ENCODE results near the gene KLK10. TPM values are rescaled to one million over a fixed set of nuclear protein-coding genes. Genes with fewer than 3 reads are reported as not detected.
A peak's percentile ranks its signal among the peaks of the same experiment; 100 is the strongest.

Gene KLK10, protein sequence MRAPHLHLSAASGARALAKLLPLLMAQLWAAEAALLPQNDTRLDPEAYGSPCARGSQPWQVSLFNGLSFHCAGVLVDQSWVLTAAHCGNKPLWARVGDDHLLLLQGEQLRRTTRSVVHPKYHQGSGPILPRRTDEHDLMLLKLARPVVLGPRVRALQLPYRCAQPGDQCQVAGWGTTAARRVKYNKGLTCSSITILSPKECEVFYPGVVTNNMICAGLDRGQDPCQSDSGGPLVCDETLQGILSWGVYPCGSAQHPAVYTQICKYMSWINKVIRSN
- not detected for total RNA-seq

- Mint-ChIP-seq H3K36me3 (peaks cover 0 to 5% of the 10 kb centered on the region in 2 donors), H3K27ac (no peak within 1 kb of the TSS)
Observed at GRCh38 chr19:51019544-51019925, at the start of gene KLK10. Gene KLK10, minus strand, starts transcription at chr19:51019709. Its CDS starts 579 bp downstream, at chr19:51019130.

GRCh38 chr19:51066393-51067186 lies 47.1 kb upstream of the KLK10 start:
- DNase-seq (ENCODE audit: low spot score in 2 of 2) (no peak), ATAC-seq (no peak)
- Mint-ChIP-seq H3K9me3 (peaks cover 0 to 5% of the 10 kb centered on the region in 2 donors), H3K27ac (no peak overlapping the region), H3K36me3 (no peaks in the 10 kb centered on the region)

More at GRCh38 chr19:51019544-51019925, at the start of gene KLK10:
- DNase-seq (ENCODE audit: low spot score in 2 of 2) (no peak), ATAC-seq (no peak)
- H3K9me3 Mint-ChIP-seq = no peaks in the 10 kb centered on the region

- H3K9me3 Mint-ChIP-seq = peaks cover 0 to 9% of the 10 kb centered on the region in 2 donors
- no peak overlapping the region for H3K27ac Mint-ChIP-seq
- H3K36me3 Mint-ChIP-seq = no peaks in the 10 kb centered on the region
- no peak for ATAC-seq
- no peak for DNase-seq (ENCODE audit: low spot score in 2 of 2)
Observed at GRCh38 chr19:51065221-51065960, 45.9 kb upstream of the KLK10 start.

DNA sequence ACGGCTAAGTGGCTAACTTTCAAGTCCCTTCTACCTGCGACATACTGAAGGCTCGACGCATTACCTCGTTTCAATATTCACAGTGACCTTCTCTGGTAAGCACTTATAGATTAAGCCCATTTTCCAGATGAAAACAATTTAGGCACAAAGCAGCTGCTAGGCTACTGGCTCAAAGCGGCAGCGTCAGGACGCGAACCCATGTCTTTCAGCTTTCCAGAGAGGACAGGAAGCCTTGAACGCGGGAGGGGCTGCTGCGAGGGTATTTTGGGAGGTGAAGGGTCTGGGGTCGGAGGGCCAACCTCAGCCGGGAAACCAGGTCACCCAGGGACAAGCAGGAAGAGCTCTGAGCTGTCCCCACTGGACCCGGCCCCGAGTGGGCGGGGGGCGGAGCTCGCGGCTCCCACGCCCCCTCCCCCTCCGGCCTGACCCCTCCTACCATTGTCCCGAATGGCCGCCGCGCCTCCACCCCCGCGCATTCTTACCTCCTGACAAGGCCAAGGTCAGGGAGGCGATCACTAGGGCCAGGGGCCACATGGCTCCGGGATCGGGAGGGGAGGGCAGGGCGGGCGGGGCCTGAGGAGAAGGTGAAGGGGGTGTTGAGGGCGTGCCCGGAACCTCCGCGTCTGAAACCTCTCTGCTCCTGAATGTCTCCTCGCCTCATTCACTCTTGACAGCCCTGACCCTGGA lies 45.2 kb upstream of the KLK10 start, which contains the start of gene KLK13:
Gene KLK13, minus strand, starts transcription at position 559 of the 687 bp plus-strand sequence. Its CDS starts 25 bp downstream, at position 534.
- DNase-seq (ENCODE audit: low spot score in 2 of 2) (no peak), ATAC-seq (peak; percentile 18 to 54)
- Mint-ChIP-seq H3K36me3 (no peaks in the 10 kb centered on the region), H3K9me3 (peaks cover 0 to 9% of the 10 kb centered on the region in 2 donors), H3K27ac (no peak within 1 kb of the TSS)

DNA sequence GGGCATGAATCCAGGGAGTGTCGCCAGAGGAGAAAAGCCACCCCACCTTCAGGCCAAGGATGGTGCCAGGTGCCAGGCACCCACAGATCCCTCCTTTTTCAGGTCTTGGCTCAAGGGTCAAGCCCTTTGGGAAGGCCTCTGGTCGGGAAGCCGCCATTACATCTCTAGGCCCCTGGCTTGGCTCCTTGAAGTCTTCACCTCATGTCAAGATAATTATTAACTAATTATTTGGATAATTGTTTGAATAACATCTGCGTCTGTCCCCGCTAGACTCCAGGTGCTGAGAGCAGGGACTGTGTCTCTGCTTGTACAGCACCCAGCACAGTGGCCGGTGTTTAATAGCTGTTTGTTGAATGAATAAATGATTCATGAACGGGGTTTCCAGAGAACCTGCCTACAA lies 44.2 kb upstream of the KLK10 start:
- no peak for DNase-seq (ENCODE audit: low spot score in 2 of 2)
- Mint-ChIP-seq H3K27ac (no peak overlapping the region), H3K36me3 (no peaks in the 10 kb centered on the region), H3K9me3 (peaks cover 0 to 9% of the 10 kb centered on the region in 2 donors)
- ATAC-seq = no peak

DNA sequence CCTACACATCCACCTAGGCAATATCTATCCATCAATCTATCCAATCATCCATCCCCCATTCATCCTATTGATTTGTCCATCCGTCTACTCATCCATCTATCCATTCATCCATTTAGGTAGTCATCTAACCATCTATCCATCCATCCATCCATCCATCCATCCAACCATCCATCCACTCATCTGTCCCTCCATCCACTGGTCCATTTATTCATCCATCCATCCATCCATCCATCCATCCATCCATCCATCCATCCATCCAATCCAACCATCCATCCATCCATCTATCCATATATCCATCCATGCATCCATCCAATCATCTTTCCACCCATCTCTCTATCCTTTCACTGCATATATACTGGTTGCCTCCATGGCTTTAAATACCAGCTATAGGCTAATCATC lies 41.5 kb upstream of the KLK10 start:
- peaks cover 0 to 4% of the 10 kb centered on the region in 2 donors for H3K9me3 Mint-ChIP-seq
- no peak overlapping the region for H3K27ac Mint-ChIP-seq
- H3K36me3 Mint-ChIP-seq = no peaks in the 10 kb centered on the region
- DNase-seq (ENCODE audit: low spot score in 2 of 2) (no peak), ATAC-seq (no peak)

- H3K9me3 Mint-ChIP-seq = peaks cover 0 to 4% of the 10 kb centered on the region in 2 donors
- ATAC-seq (no peak), DNase-seq (ENCODE audit: low spot score in 2 of 2) (no peak)
- H3K36me3 Mint-ChIP-seq = no peaks in the 10 kb centered on the region
- H3K27ac Mint-ChIP-seq = no peak overlapping the region
Observed at GRCh38 chr19:51060336-51060735, 40.8 kb upstream of the KLK10 start.

- no peak overlapping the region for H3K27ac Mint-ChIP-seq
- ATAC-seq (no peak), DNase-seq (ENCODE audit: low spot score in 2 of 2) (no peak)
- peaks cover 0 to 4% of the 10 kb centered on the region in 2 donors for H3K9me3 Mint-ChIP-seq
- H3K36me3 Mint-ChIP-seq = no peaks in the 10 kb centered on the region
Observed at GRCh38 chr19:51059715-51060114, 40.2 kb upstream of the KLK10 start.

GRCh38 chr19:51055866-51056265 lies 36.4 kb upstream of the KLK10 start:
- no peaks in the 10 kb centered on the region for H3K36me3 Mint-ChIP-seq
- no peak for ATAC-seq
- H3K9me3 Mint-ChIP-seq = no peaks in the 10 kb centered on the region

GRCh38 chr19:51047031-51047335 lies 27.5 kb upstream of the KLK10 start:
- DNase-seq (ENCODE audit: low spot score in 2 of 2) (no peak), ATAC-seq (no peak)
- no peaks in the 10 kb centered on the region for H3K9me3 Mint-ChIP-seq
- H3K27ac Mint-ChIP-seq = no peak overlapping the region
- H3K36me3 Mint-ChIP-seq = no peaks in the 10 kb centered on the region

More at GRCh38 chr19:51055866-51056265, 36.4 kb upstream of the KLK10 start:
- H3K27ac Mint-ChIP-seq = no peak overlapping the region
- no peak for DNase-seq (ENCODE audit: low spot score in 2 of 2)

GRCh38 chr19:51044327-51044726 lies 24.8 kb upstream of the KLK10 start:
- ATAC-seq (no peak), DNase-seq (ENCODE audit: low spot score in 2 of 2) (no peak)
- Mint-ChIP-seq H3K9me3 (no peaks in the 10 kb centered on the region), H3K27ac (no peak overlapping the region), H3K36me3 (no peaks in the 10 kb centered on the region)

GRCh38 chr19:51043497-51043896 lies 24.0 kb upstream of the KLK10 start:
- DNase-seq (ENCODE audit: low spot score in 2 of 2) = no peak
- Mint-ChIP-seq H3K9me3 (no peaks in the 10 kb centered on the region), H3K36me3 (no peaks in the 10 kb centered on the region), H3K27ac (no peak overlapping the region)
- no peak for ATAC-seq

GRCh38 chr19:51040151-51040550 lies 20.6 kb upstream of the KLK10 start:
- Mint-ChIP-seq H3K9me3 (no peaks in the 10 kb centered on the region), H3K27ac (no peak overlapping the region), H3K36me3 (no peaks in the 10 kb centered on the region)
- ATAC-seq (no peak), DNase-seq (ENCODE audit: low spot score in 2 of 2) (no peak)

DNA sequence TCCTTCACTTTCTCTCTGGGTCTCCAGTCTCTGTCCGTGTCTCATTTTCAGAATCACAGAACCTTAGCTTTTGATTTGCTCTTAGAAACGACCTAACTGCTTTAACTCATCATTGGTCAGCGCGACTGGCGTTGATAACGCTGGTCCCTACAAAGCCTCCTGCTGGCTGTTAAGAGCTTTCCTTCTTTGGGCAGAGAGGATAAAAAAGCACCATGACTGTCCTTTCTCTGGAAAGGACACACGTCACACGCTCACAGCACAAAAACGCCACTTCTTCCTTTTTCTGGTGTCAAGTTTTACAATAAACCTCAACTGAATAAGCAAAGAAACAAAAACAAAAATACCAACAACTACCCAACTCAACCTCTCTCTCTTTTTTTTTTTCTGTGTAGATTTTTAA lies 17.0 kb upstream of the KLK10 start:
- no peak for ATAC-seq
- no peak overlapping the region for H3K27ac Mint-ChIP-seq
- no peaks in the 10 kb centered on the region for H3K9me3 Mint-ChIP-seq
- DNase-seq (ENCODE audit: low spot score in 2 of 2) = no peak
- H3K36me3 Mint-ChIP-seq = no peaks in the 10 kb centered on the region

DNA sequence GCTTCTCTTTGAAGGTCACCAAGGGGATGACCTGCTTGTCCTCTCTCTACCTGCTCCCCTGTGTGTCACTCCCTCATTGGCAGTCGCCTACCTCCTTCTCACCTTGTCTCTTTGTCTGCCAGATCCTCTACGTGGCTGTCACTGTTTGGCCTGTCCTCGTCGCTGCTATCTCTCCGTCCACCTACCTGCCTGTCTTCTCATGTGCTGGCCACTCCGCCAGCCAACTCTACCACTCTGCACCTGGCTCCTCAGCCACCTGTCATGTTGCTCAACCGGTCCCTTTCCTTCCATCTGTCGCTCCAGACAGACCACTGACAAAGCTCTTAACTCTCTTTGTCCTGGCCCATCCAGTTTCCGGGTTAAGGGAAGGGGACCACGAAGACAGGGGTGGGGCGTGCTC lies 15.2 kb upstream of the KLK10 start, which contains the start of gene KLK12:
Gene KLK12, minus strand, starts transcription at position 299 of the 400 bp plus-strand sequence. CDS start 381 bp downstream, outside the sequence.
- DNase-seq (ENCODE audit: low spot score in 2 of 2) (no peak), ATAC-seq (no peak)
- Mint-ChIP-seq H3K36me3 (no peaks in the 10 kb centered on the region), H3K9me3 (no peaks in the 10 kb centered on the region), H3K27ac (peak within 1 kb of the TSS in 1 of 2 donors; percentile 0)

- no peaks in the 10 kb centered on the region for H3K36me3 Mint-ChIP-seq
- no peak overlapping the region for H3K27ac Mint-ChIP-seq
- no peak for DNase-seq (ENCODE audit: low spot score in 2 of 2)
- no peak for ATAC-seq
- no peaks in the 10 kb centered on the region for H3K9me3 Mint-ChIP-seq
Observed at GRCh38 chr19:51031880-51032225, 12.3 kb upstream of the KLK10 start.
